HG03565 (cell line): ENCODE results near the gene RERE.
"Not testable (repeated sequence)": the region's sequence is repeated elsewhere in the genome, so short reads cannot be mapped to it uniquely, and the experiment has no call there.

ENCODE experiments used
- ATAC-seq: cut with Tn5 transposase; IDR thresholded peaks from one replicate; pipeline ENCODE4 v1.9.1; 2021; ENCODE audit warnings: mild to moderate bottlenecking, moderate library complexity; ENCODE audit not compliant: unreplicated experiment

Gene RERE

GRCh38 chr1:8809342-8809736 lies 8.1 kb downstream of the RERE start:
- ATAC-seq, result no peak

GRCh38 chr1:8807004-8807403 lies 10.4 kb downstream of the RERE start:
- no peak for ATAC-seq

- ATAC-seq, result no peak
Measured at GRCh38 chr1:8800416-8800815, 17.0 kb downstream of the RERE start.

- no peak for ATAC-seq
Measured at GRCh38 chr1:8797216-8797615, 20.2 kb downstream of the RERE start.

- ATAC-seq, result no peak
Measured at GRCh38 chr1:8796812-8797211, 20.6 kb downstream of the RERE start.

GRCh38 chr1:8794605-8795004 lies 22.8 kb downstream of the RERE start:
- no peak for ATAC-seq

- no peak for ATAC-seq
Measured at GRCh38 chr1:8791819-8792218, 25.6 kb downstream of the RERE start.

- ATAC-seq, result no peak
Measured at GRCh38 chr1:8790987-8791386, 26.5 kb downstream of the RERE start.

- ATAC-seq, result no peak
Measured at GRCh38 chr1:8790478-8790877, 27.0 kb downstream of the RERE start.

GRCh38 chr1:8789314-8790214 lies 27.9 kb downstream of the RERE start:
- ATAC-seq, result no peak

- ATAC-seq, result no peak
Measured at GRCh38 chr1:8787218-8787617, 30.2 kb downstream of the RERE start.

GRCh38 chr1:8786204-8786603 lies 31.2 kb downstream of the RERE start:
- not testable (repeated sequence) for ATAC-seq

- ATAC-seq, result no peak
Measured at GRCh38 chr1:8782955-8783354, 34.5 kb downstream of the RERE start.

GRCh38 chr1:8782001-8782620 lies 35.3 kb downstream of the RERE start:
- ATAC-seq, result no peak

- ATAC-seq, result no peak
Measured at GRCh38 chr1:8780405-8780804, 37.0 kb downstream of the RERE start.

- ATAC-seq, result no peak
Measured at GRCh38 chr1:8777867-8778266, 39.6 kb downstream of the RERE start.

- no peak for ATAC-seq
Measured at GRCh38 chr1:8776104-8776503, 41.3 kb downstream of the RERE start.

- no peak for ATAC-seq
Measured at GRCh38 chr1:8767006-8767405, 50.4 kb downstream of the RERE start.

- ATAC-seq, result no peak
Measured at GRCh38 chr1:8765198-8765597, 52.2 kb downstream of the RERE start.

- no peak for ATAC-seq
Measured at GRCh38 chr1:8764293-8764937, 53.0 kb downstream of the RERE start.

- no peak for ATAC-seq
Measured at GRCh38 chr1:8763888-8764287, 53.6 kb downstream of the RERE start.

- no peak for ATAC-seq
Measured at GRCh38 chr1:8754993-8755392, 62.4 kb downstream of the RERE start.
